Sigmoid colon (tissue), 3 donors: Measurements from ENCODE around the gene FAM110D.

Experiments used
- POLR2A ChIP-seq, 2 donors: fragments of 450-650 bp; IDR thresholded peaks; one replicate each; pipeline ENCODE4 v1.6.1; 2016; ENCODE audit warnings: antibody characterized with exemption in 2 of 2, mild to moderate bottlenecking in 2 of 2, moderate library complexity in 2 of 2
- TF ChIP-seq, protein P1 (sequence below), 4 experiments: fragments of 450-650 bp in 3 of 4; fragments of 200-600 bp in 1 of 4; IDR thresholded peaks; one replicate each; pipeline ENCODE4 v1.5.1; 2016 to 2019; ENCODE audit warnings: antibody characterized with exemption in 4 of 4, mild to moderate bottlenecking in 3 of 4, moderate library complexity in 2 of 4

DNA sequence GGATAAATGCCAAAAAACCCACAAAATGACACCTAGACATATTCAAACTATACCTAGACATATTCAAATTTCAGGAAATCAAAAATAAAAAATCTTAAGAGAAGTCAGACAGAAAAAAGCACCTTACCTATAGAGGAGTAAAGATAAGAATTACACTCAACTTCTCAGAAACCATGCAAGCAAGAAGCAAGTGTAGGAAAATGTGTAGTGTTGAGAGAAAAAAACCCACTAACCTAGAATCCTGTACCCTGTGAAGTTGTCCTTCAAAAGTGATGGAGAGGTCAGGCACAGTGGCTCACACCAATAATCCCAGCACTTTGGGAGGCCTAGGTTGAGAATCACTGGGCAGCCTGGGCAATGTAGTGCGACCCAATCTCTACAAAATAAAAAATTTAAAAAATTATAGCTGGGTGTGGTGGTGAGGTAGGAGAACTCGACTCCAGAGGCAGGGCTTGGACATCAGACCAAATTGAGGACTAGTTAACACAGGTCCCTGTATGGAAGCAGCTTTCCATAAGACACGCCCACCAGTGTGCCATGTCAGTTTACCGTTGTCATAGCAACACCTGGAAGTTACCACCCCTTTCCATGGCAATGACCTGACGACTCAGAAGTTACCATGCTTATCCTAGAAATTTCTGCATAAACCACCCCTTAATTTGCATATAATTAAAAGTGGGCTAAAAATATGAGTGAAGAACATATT lies 26.6 kb upstream of the FAM110D start:
- TF ChIP-seq POLR2A (IDR thresholded peaks at IDR 0.05) = no peak
- TF ChIP-seq, protein P1, sequence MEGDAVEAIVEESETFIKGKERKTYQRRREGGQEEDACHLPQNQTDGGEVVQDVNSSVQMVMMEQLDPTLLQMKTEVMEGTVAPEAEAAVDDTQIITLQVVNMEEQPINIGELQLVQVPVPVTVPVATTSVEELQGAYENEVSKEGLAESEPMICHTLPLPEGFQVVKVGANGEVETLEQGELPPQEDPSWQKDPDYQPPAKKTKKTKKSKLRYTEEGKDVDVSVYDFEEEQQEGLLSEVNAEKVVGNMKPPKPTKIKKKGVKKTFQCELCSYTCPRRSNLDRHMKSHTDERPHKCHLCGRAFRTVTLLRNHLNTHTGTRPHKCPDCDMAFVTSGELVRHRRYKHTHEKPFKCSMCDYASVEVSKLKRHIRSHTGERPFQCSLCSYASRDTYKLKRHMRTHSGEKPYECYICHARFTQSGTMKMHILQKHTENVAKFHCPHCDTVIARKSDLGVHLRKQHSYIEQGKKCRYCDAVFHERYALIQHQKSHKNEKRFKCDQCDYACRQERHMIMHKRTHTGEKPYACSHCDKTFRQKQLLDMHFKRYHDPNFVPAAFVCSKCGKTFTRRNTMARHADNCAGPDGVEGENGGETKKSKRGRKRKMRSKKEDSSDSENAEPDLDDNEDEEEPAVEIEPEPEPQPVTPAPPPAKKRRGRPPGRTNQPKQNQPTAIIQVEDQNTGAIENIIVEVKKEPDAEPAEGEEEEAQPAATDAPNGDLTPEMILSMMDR (IDR thresholded peaks at IDR 0.05) = no peak
